Nephron progenitor cell (in vitro differentiated cells): Measurements from ENCODE around the gene IGF2BP1.
A peak's percentile ranks its signal among the peaks of the same experiment; 100 is the strongest.

Experiments used
- DNase-seq: peaks from one replicate; pipeline ENCODE4 v3.0.0; 2021
- H3K27ac Mint-ChIP-seq: 2 replicates; pipeline ENCODE4 v1.8.0; 2021; ENCODE audit warnings: mild to moderate bottlenecking, moderate library complexity, mixed read lengths
- H3K27me3 Mint-ChIP-seq: 2 replicates; pipeline ENCODE4 v1.8.0; 2021; ENCODE audit warnings: mild to moderate bottlenecking, low read depth, mixed read lengths; ENCODE audit not compliant: poor library complexity
- H3K36me3 Mint-ChIP-seq: 2 replicates; pipeline ENCODE4 v1.8.0; 2021; ENCODE audit warnings: low read depth, mixed read lengths
- H3K4me1 Mint-ChIP-seq: 2 replicates; pipeline ENCODE4 v1.8.0; 2021; ENCODE audit warnings: mixed read lengths
- H3K4me3 Mint-ChIP-seq: 2 replicates; pipeline ENCODE4 v1.8.0; 2021; ENCODE audit warnings: mild to moderate bottlenecking, moderate library complexity, mixed read lengths
- H3K9me3 Mint-ChIP-seq: 2 replicates; pipeline ENCODE4 v1.8.0; 2021; ENCODE audit warnings: mild to moderate bottlenecking, moderate library complexity, mixed read lengths
- CTCF ChIP-seq: fragments of 200-600 bp; sonication (generic); IDR thresholded peaks from 2 replicates; pipeline ENCODE4 v1.5.0; 2021; ENCODE audit warnings: antibody characterized with exemption

The IGF2BP1 gene

GRCh38 chr17:48997103-48997826, at the start of gene IGF2BP1:
Gene IGF2BP1, plus strand, starts transcription at chr17:48997385. Its CDS starts 361 bp downstream, at chr17:48997746.
- Mint-ChIP-seq H3K4me1 (peaks cover 51% of the 10 kb centered on the region), H3K36me3 (peaks cover 34% of the 10 kb centered on the region), H3K4me3 (peak within 1 kb of the TSS; percentile 97), H3K9me3 (no peaks in the 10 kb centered on the region), H3K27me3 (peaks cover 8% of the 10 kb centered on the region), H3K27ac (peak within 1 kb of the TSS; percentile 98)
- no peak for TF ChIP-seq CTCF
- DNase-seq: peak; percentile 75

GRCh38 chr17:48951572-48951971, 45.6 kb upstream of the IGF2BP1 start:
- peaks cover 17% of the 10 kb centered on the region for H3K4me1 Mint-ChIP-seq
- no peaks in the 10 kb centered on the region for H3K9me3 Mint-ChIP-seq
- no peak for TF ChIP-seq CTCF
- no peak overlapping the region for H3K27ac Mint-ChIP-seq
- H3K36me3 Mint-ChIP-seq: no peaks in the 10 kb centered on the region
- DNase-seq: no peak
- H3K4me3 Mint-ChIP-seq: no peak overlapping the region
- H3K27me3 Mint-ChIP-seq: peaks cover 13% of the 10 kb centered on the region

GRCh38 chr17:48952904-48953303, 44.3 kb upstream of the IGF2BP1 start:
- H3K27ac Mint-ChIP-seq: no peak overlapping the region
- H3K27me3 Mint-ChIP-seq: peaks cover 6% of the 10 kb centered on the region
- no peak overlapping the region for H3K4me3 Mint-ChIP-seq

GRCh38 chr17:48954300-48954755, 42.9 kb upstream of the IGF2BP1 start:
- peak; percentile 39 for TF ChIP-seq CTCF
- H3K9me3 Mint-ChIP-seq: no peaks in the 10 kb centered on the region
- H3K27ac Mint-ChIP-seq: no peak overlapping the region
- H3K4me3 Mint-ChIP-seq: no peak overlapping the region
- DNase-seq: peak; percentile 36
- peaks cover 6% of the 10 kb centered on the region for H3K27me3 Mint-ChIP-seq
- H3K36me3 Mint-ChIP-seq: no peaks in the 10 kb centered on the region
- H3K4me1 Mint-ChIP-seq: peaks cover 24% of the 10 kb centered on the region

More at GRCh38 chr17:48952904-48953303, 44.3 kb upstream of the IGF2BP1 start:
- H3K4me1 Mint-ChIP-seq: peaks cover 20% of the 10 kb centered on the region
- TF ChIP-seq CTCF: no peak
- no peaks in the 10 kb centered on the region for H3K9me3 Mint-ChIP-seq
- DNase-seq: no peak
- no peaks in the 10 kb centered on the region for H3K36me3 Mint-ChIP-seq

GRCh38 chr17:48960834-48961515, 36.2 kb upstream of the IGF2BP1 start:
- peak overlapping the region; percentile 77 for H3K4me3 Mint-ChIP-seq
- TF ChIP-seq CTCF: no peak
- H3K27me3 Mint-ChIP-seq: peaks cover 2% of the 10 kb centered on the region
- no peaks in the 10 kb centered on the region for H3K9me3 Mint-ChIP-seq
- H3K4me1 Mint-ChIP-seq: peaks cover 46% of the 10 kb centered on the region
- DNase-seq: peak; percentile 25
- no peaks in the 10 kb centered on the region for H3K36me3 Mint-ChIP-seq
- H3K27ac Mint-ChIP-seq: peak overlapping the region; percentile 86
